Endothelial cell of umbilical vein (primary cell): ENCODE data around the gene CD160. TPM values are rescaled to one million over a fixed set of nuclear protein-coding genes. Genes with fewer than 3 reads are reported as not detected.
A peak's percentile ranks its signal among the peaks of the same experiment; 100 is the strongest.

ENCODE experiments used
- BruUV-seq: library from RNA; stranded (reverse); fragments of 400-500 nt; replicated peaks from 2 replicates; lab custom pipeline; 2021; lab: Mats Ljungman, UMichigan
- CTCF ChIA-PET: fragments of 300-600, 350-600 bp; sonication (Branson Sonifier 250); formaldehyde crosslinking; loops from one replicate; lab custom pipeline; 2021; ENCODE audit warnings: antibody characterized with exemption, inconsistent platforms; lab: Charles Lee
- POLR2A ChIA-PET: fragments of 300-600, 350-600 bp; sonication (Branson Sonifier 250); formaldehyde crosslinking; loops from one replicate; lab custom pipeline; 2021; ENCODE audit warnings: antibody characterized with exemption, inconsistent platforms; lab: Charles Lee
- DNase-seq: peaks from one replicate; pipeline ENCODE4 v3.0.0-alpha.2; 2011; ENCODE audit warnings: low read depth, low spot score
- FAIRE-seq: peaks from 2 replicates; lab custom pipeline; 2011; peaks lifted over from hg19 to GRCh38; lab: Jason Lieb, UNC
- H2AFZ ChIP-seq: 2 replicates; pipeline ENCODE4 v1.6.0; 2012; ENCODE audit warnings: low read depth, low read length, control low read depth, inconsistent platforms
- H3K27ac ChIP-seq: 2 replicates; pipeline ENCODE4 v1.5.1; 2011; ENCODE audit warnings: low read depth, mild to moderate bottlenecking, control low read depth, low read length, moderate library complexity; ENCODE audit not compliant: insufficient read depth
- H3K27me3 ChIP-seq, 2 experiments: 2 replicates each; pipeline versions ENCODE4 v1.6.0 to v1.6.1; 2011; ENCODE audit warnings: low read length in 2 of 2, mixed read lengths in 1 of 2; ENCODE audit not compliant: control insufficient read depth in 2 of 2, insufficient read depth in 2 of 2
- H3K36me3 ChIP-seq, 2 experiments: 2 replicates in 1 of 2; 3 replicates in 1 of 2; pipeline ENCODE4 v1.5.1; 2011; ENCODE audit warnings: low read length in 2 of 2, mild to moderate bottlenecking in 1 of 2, moderate library complexity in 1 of 2; ENCODE audit not compliant: control insufficient read depth in 2 of 2, insufficient read depth in 2 of 2; ENCODE audit errors: extremely low read depth in 1 of 2
- H3K4me1 ChIP-seq: 3 replicates; pipeline ENCODE4 v1.5.1; 2011; ENCODE audit warnings: mild to moderate bottlenecking, low read length; ENCODE audit not compliant: control insufficient read depth, insufficient read depth; ENCODE audit errors: extremely low read depth
- H3K4me2 ChIP-seq: 2 replicates; pipeline ENCODE4 v1.6.1; 2011; ENCODE audit warnings: low read length, control low read depth, mixed read lengths; ENCODE audit not compliant: insufficient read depth
- H3K4me3 ChIP-seq, 3 experiments: fragments of 200-600 bp in 1 of 3; sonication (generic), shearing (Covaris generic) in 1 of 3; replicated peaks in 1 of 3; 2 replicates each; pipeline ENCODE4 v1.5.1; 2011 to 2016; ENCODE audit warnings: control low read depth in 3 of 3, low read length in 3 of 3, mild to moderate bottlenecking in 2 of 3, inconsistent platforms in 1 of 3, low read depth in 1 of 3, moderate library complexity in 1 of 3; ENCODE audit not compliant: insufficient read depth in 1 of 3
- H3K79me2 ChIP-seq: 2 replicates; pipeline ENCODE4 v1.6.0; 2012; ENCODE audit warnings: low read length, inconsistent platforms; ENCODE audit not compliant: control insufficient read depth, insufficient read depth
- H3K9ac ChIP-seq: replicated peaks from 2 replicates; pipeline ENCODE3; 2011; ENCODE audit warnings: low read length, control low read depth; ENCODE audit not compliant: insufficient read depth; ENCODE audit errors: extremely low read depth
- H3K9me1 ChIP-seq: replicated peaks from 3 replicates; pipeline ENCODE4 v1.6.0; 2011; ENCODE audit warnings: mild to moderate bottlenecking, low read length; ENCODE audit not compliant: control insufficient read depth, insufficient read depth; ENCODE audit errors: extremely low read depth
- H3K9me3 ChIP-seq: replicated peaks from 2 replicates; pipeline ENCODE4 v1.5.1; 2012; ENCODE audit warnings: low read length, inconsistent platforms; ENCODE audit not compliant: control insufficient read depth, insufficient read depth
- H4K20me1 ChIP-seq: replicated peaks from 2 replicates; pipeline ENCODE3; 2011; ENCODE audit warnings: mild to moderate bottlenecking, low read length; ENCODE audit not compliant: control insufficient read depth, insufficient read depth; ENCODE audit errors: extremely low read depth
- CTCF ChIP-seq, 2 donors: IDR thresholded peaks; 1 replicate in 1 of 2; 2 replicates in 1 of 2; pipeline ENCODE4 v1.5.1; 2011; ENCODE audit warnings: low read length in 2 of 2, mild to moderate bottlenecking in 2 of 2, moderate library complexity in 2 of 2, control low read depth in 1 of 2, inconsistent platforms in 1 of 2, low read depth in 1 of 2; ENCODE audit not compliant: insufficient read depth in 1 of 2; ENCODE audit errors: extremely low read depth in 1 of 2
- EZH2 ChIP-seq: IDR thresholded peaks from 2 replicates; pipeline ENCODE4 v1.6.1; 2012; ENCODE audit warnings: borderline replicate concordance, low read depth, mild to moderate bottlenecking, moderate library complexity, low read length, inconsistent platforms; ENCODE audit not compliant: severe bottlenecking
- FOS ChIP-seq: IDR thresholded peaks from 2 replicates; pipeline ENCODE4 v1.6.1; 2011; ENCODE audit warnings: mild to moderate bottlenecking, low read length, moderate library complexity, borderline replicate concordance; ENCODE audit not compliant: insufficient read depth
- GATA2 ChIP-seq: IDR thresholded peaks from 2 replicates; pipeline ENCODE4 v1.7.0; 2011; ENCODE audit warnings: low read depth, mild to moderate bottlenecking, moderate library complexity, mixed read lengths, low read length; ENCODE audit not compliant: insufficient read length, insufficient read depth
- JUN ChIP-seq: IDR thresholded peaks from 2 replicates; pipeline ENCODE4 v1.6.1; 2011; ENCODE audit warnings: borderline replicate concordance, low read depth; ENCODE audit not compliant: insufficient read length, insufficient read depth
- MYC ChIP-seq: IDR thresholded peaks from one replicate; pipeline ENCODE4 v1.6.1; 2011; ENCODE audit warnings: mild to moderate bottlenecking, low read depth, low read length
- POLR2A ChIP-seq: IDR thresholded peaks from 2 replicates; pipeline ENCODE4 v1.6.1; 2012; ENCODE audit warnings: low read depth, mild to moderate bottlenecking, control low read depth, low read length
- POLR2AphosphoS5 ChIP-seq: IDR thresholded peaks from 2 replicates; pipeline ENCODE4 v1.6.1; 2012; ENCODE audit warnings: low read depth, mild to moderate bottlenecking, control low read depth, low read length, moderate library complexity; ENCODE audit not compliant: insufficient read depth
- dilution Hi-C: fragments of 300-500 bp; cut with MboI; formaldehyde crosslinking; loops from one replicate; pipeline ENCODE4 v1.15.0; 2019; ENCODE audit warnings: low sequenced_read_pairs; ENCODE audit not compliant: extremely low pct_ligation_motif_present
- intact Hi-C: fragments of 100-400 bp; cut with micrococcal nuclease; formaldehyde crosslinking; loops from one replicate; pipeline ENCODE4 v1.10.0; 2022
- polyA plus RNA-seq, 4 experiments: library from polyadenylated mRNA; depleted of rRNA in 3 of 4; stranded (reverse) in 3 of 4; unstranded in 1 of 4; fragments of >200 nt; gene quantifications; 2 replicates each; pipeline versions ENCODE4 v1.2.1 to v1.2.3, GENCODE V29; 2011 to 2012; ENCODE audit warnings: missing spikeins in 1 of 4
- total RNA-seq: library from RNA; stranded (reverse); gene quantifications from 2 replicates; pipeline ENCODE4 v1.2.3, GENCODE V29; 2021

The CD160 gene
- total and polyA plus RNA-seq, 2 donors (not counting 3 experiments of a cell fraction or from before 2014, with no cell fraction given) = not detected

GRCh38 chr1:145736191-145736590 is 16.9 kb downstream of the CD160 start:
- Histone ChIP-seq H3K9me1 (no peaks in the 10 kb centered on the region), H4K20me1 (no peaks in the 10 kb centered on the region), H3K9me3 (no peaks in the 10 kb centered on the region), H3K36me3 (no peaks in the 10 kb centered on the region), H3K4me1 (peaks cover 8% of the 10 kb centered on the region), H3K27me3 (no peaks in the 10 kb centered on the region), H2AFZ (no peak overlapping the region), H3K4me3 (no peak overlapping the region), H3K9ac (no peak overlapping the region), H3K79me2 (no peaks in the 10 kb centered on the region), H3K4me2 (no peak overlapping the region), H3K27ac (no peak overlapping the region)
- BruUV-seq = no TSS peak
- no peak for DNase-seq
- POLR2A ChIA-PET = no interaction called here
- CTCF ChIA-PET = no interaction called here
- TF ChIP-seq EZH2 (no peak), CTCF (IDR thresholded peaks at IDR 0.05; ENCODE audit: extremely low read depth in 1 of 2, insufficient read depth in 1 of 2, low read depth in 1 of 2, low read length in 2 of 2) (no peak), JUN (no peak), POLR2A (no peak), POLR2AphosphoS5 (no peak), MYC (no peak)
- FAIRE-seq = no peak
- dilution Hi-C loops (no loop called here), intact Hi-C loops (no loop called here)

DNA sequence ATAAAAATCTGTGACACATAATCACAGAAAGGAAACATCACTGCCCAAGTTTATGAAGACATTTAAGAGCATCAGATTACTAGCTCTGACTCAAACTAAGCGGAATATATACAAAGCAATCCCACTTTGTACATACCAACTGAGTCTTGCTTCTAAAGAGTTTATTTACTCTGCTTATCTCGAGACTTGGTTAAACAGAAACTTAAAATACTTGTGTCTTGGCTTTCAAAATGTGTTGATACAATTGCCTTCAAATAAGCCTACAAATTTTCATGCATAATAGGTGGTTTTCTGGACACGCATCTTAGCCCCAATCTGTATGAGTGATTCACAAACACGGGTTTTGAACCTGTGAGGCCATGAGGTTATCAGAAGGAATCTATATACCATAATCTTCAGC is 21.0 kb downstream of the CD160 start:
- H3K4me3 ChIP-seq = no peak overlapping the region
- dilution Hi-C loops = no loop called here
- no peaks in the 10 kb centered on the region for H3K79me2 ChIP-seq

More for the DNA sequence above, 21.0 kb downstream of the CD160 start:
- DNase-seq (no peak), FAIRE-seq (no peak)
- H3K27ac ChIP-seq = no peak overlapping the region
- no peaks in the 10 kb centered on the region for H3K9me3 ChIP-seq
- no peaks in the 10 kb centered on the region for H4K20me1 ChIP-seq
- TF ChIP-seq FOS (no peak), GATA2 (peak; percentile 15), EZH2 (no peak), POLR2A (no peak), MYC (no peak), POLR2AphosphoS5 (no peak)
- peaks cover 5% of the 10 kb centered on the region for H3K4me1 ChIP-seq
- H2AFZ ChIP-seq = no peak overlapping the region
- no TSS peak for BruUV-seq
- ChIA-PET POLR2A (interaction anchor here (0.6 kb wide), 1 partner anchor 130 kb away, joined by 4 read pairs; no protein-coding TSS in a partner anchor), CTCF (interaction anchor here (1.7 kb wide), 1 partner anchor 19 kb away, joined by 5 read pairs; no protein-coding TSS in a partner anchor)
- H3K36me3 ChIP-seq = peaks cover 5% of the 10 kb centered on the region in 2 experiments
- no peak overlapping the region for H3K4me2 ChIP-seq
- intact Hi-C loops = loop anchor here (5.0 kb wide), 1 partner anchor 42 kb away; no protein-coding TSS in a partner anchor
- no peaks in the 10 kb centered on the region for H3K27me3 ChIP-seq
- no peak overlapping the region for H3K9ac ChIP-seq
- no peaks in the 10 kb centered on the region for H3K9me1 ChIP-seq
